Dedifferentiated amniotic fluid mesenchymal stem cell (primary cell): ENCODE results near the gene CROCC.
A peak's percentile ranks its signal among the peaks of the same experiment; 100 is the strongest.

Experiments used
- DNase-seq: peaks from one replicate; pipeline ENCODE4 v3.0.0-alpha.2; 2016; ENCODE audit errors: extremely low spot score

CROCC gene

GRCh38 chr1:16986560-16986959 lies 64.8 kb downstream of the CROCC start:
- no peak for DNase-seq

- DNase-seq = no peak
Measured at GRCh38 chr1:16986962-16987361, 65.2 kb downstream of the CROCC start.

DNA sequence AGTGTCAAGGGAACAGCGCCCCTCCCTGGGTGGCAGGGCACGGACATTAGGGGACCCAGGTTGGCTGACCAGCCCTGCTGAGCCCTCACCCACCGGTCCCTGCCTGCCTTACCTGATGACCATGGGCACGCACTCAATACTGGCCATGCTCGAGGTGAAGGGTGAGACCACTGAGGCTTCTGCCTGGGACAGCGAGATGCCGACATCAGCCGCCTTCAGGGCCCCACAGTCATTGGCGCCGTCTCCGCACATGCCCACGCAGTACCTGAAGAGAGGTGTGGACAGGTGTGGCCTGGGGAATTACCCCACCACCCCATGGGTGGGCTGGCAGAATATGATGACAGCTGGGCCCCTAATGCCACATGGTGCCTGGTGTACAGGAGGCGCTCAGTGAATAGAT lies 66.5 kb downstream of the CROCC start:
- DNase-seq = no peak

GRCh38 chr1:16989676-16990391 lies 68.1 kb downstream of the CROCC start:
- DNase-seq = no peak

- no peak for DNase-seq
Measured at GRCh38 chr1:16991571-16991970, 69.8 kb downstream of the CROCC start.

- no peak for DNase-seq
Measured at GRCh38 chr1:16992102-16992501, 70.4 kb downstream of the CROCC start.

DNA sequence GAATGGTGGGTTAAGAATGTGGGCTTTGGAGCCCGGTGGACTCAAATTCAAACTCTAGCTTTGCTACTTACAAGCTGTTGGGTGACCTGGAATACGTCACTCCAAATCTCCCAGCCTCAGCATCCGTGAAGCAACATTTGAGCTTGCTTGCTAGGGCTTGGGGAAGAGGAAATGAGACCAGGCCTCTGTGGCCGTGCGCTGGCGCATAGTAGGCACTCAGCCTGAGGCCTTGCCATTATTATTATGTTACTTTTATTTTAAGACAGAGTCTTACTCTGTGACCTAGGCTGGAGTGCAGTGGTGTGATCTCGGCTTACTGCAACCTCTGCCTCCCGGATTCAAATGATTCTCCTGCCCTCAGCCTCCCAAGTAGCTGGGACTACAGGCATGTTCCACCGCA lies 70.9 kb downstream of the CROCC start:
- DNase-seq = no peak

DNA sequence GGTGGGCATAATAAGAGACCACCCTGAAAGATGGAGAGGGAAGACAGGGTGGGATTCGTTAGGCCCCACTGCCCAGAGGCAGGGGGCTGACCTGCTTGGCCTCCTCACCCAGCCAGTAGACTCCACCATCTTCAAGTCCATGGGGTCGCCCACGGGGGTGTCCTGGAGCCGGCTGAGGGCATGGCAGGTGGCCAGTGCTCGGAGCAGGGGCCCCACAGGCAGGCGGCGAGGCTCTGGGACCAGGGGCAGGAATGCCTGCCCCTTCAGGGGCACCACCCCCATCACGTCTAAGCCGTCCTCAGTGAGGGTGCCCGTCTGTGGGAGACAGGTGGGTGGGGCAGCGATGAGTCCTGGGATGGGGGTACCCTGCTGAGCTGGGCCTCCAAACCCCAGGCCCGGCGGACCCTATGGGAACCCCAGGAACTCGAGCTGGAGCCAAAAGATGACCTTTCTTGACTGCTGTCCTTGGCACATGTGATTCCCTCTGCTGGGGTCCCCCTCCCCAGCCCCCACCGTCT lies 71.8 kb downstream of the CROCC start:
- DNase-seq = no peak

GRCh38 chr1:16996845-16997244 lies 75.1 kb downstream of the CROCC start:
- DNase-seq = no peak

DNA sequence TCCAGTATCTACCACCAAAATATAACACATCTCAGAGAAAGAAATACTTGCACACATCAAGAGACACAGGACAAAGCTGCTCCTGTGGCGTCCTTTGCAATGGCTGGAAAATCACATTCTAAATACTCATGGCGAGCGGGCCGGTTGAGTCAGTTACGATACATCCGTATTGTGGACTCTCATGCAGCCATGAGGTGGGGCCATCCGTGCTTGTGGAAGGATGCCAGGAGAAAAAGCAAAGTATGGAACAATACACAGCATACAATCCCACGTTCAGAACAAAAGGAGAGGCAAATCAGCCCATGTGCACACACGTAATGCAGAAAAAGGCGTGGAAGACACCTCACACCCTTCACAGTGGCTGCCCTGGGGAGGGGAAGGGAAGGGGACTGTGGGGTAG lies 76.9 kb downstream of the CROCC start:
- no peak for DNase-seq

DNA sequence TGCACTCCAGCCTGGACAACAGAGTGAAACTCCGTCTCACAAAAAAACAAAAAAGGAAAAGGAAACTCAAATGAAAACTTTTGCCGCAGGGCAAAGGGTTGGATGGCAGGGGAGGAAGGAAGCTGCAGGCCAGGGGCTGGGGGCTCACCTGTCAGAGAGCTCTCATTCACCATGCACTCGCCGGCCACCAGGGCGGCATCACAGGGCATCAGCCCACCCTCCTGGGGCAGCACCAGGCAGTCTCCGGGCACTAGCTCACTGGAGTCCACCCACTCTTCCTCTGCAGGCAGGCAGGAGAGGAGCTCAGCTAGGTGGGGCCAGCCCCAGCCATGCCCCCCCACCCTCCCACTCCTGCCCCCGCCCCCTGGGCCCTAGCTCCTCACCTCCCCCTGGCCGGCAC lies 78.1 kb downstream of the CROCC start:
- no peak for DNase-seq

- no peak for DNase-seq
Measured at GRCh38 chr1:17001760-17002523, 80.2 kb downstream of the CROCC start.

DNA sequence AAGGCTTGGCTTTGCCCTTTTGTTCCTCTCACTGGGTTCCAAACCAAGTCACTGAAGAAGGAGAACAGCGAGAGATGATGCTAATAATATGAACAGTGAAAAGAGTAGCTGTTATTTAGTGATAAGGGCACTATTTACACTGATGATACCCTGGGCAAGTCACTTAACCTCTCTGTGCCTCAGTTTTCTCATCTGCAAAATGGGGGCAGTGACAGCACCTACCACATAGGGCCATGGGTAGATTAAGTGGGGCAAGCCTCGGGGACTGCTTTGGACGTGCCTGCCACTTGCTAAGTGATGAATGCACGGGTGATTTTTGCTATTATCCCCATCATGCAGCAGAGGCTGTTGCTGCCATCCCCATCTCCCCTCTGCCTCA lies 80.8 kb downstream of the CROCC start:
- DNase-seq = no peak

DNA sequence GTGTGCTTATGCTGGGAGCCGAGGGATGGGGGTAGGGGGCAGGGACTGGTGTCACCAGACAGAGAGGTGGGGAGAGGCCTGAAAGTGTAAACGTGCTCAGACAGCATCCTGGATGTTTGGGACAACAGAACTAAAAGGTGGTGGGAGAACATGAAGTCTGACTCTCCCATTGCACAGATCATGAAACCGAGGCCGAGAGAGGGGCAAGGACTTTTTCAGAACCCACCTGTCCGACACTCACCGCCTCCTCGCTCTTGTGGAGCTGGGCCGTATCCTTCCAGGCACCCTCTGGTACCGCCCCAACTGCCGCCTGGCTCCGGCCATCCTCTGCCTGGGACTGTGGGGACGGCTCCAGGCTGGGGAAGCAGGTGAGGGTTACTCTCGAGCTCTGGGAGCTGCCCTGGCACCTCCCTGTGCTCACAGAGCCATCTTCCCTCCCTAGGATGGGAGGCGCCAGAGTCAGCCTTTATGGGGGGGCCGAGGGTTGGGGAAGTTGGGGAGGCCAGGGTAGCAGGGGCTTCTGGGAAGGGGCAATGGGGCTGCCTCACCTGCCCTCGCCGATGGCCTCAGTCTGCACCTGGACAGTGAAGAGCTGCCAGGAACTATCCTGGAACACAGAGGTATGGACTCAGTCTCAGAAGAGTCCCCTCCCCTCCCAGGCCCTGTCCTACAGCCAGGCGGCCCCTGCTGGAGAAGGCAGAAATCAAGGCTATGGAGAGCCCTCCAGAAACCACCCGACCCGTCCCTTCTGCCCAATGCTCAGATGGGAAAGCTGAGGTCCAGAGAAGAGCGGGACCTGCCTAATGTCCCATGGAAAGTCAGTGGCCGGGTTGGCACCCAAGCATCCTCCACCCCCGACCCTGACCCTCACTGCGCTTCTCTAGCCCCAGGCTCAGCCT lies 83.0 kb downstream of the CROCC start:
- DNase-seq = no peak

DNA sequence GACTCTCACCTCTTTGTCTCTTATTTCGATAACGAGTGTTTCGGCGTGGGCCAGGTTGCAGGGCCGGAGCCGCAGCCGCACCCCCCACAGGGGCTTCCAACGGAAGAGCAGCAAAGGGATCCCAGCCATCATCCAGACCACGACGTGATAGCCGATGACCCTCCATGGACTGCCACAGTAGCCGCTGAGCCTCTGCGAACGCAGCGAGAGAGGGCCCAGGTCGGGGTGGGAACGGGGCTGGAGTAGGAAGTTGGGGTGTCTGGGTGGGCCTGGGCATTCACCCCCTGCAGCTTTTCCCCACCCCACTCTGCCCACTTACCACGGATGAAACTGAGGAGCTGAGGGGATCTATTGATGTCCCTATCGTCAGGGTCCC lies 83.6 kb downstream of the CROCC start:
- no peak for DNase-seq

- no peak for DNase-seq
Measured at GRCh38 chr1:17007121-17007520, 85.4 kb downstream of the CROCC start.

DNA sequence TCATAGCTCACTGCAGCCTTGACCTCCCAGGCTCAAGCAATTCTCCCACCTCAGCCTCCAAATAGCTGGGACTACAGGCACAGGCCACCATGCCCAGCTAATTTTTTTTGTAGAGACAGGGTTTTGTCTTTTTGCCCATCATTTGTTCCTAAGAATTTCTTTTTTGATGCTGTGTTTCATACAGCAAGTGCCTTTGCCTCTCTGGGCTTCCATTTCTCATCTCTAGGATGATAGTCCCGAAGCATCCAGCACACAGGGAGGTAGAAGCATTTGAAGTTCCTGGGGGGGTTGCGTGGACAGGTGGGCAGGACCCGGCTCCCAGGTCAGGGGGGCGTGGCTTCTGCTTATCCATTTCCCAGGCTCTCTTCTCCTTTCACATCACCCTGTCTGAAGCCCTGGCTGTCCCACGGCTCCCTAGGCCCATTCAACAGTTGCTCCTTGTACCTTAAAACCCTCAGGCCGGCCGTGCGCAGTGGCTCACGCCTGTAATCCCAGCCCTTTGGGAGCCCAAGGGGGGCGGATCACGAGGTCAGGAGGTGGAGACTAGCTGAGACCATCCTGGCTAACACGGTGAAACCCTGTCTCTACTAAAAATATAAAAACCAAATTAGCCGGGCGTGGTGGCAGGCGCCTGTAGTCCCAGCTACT lies 86.6 kb downstream of the CROCC start:
- DNase-seq = no peak

GRCh38 chr1:17009706-17010105 lies 88.0 kb downstream of the CROCC start:
- no peak for DNase-seq

DNA sequence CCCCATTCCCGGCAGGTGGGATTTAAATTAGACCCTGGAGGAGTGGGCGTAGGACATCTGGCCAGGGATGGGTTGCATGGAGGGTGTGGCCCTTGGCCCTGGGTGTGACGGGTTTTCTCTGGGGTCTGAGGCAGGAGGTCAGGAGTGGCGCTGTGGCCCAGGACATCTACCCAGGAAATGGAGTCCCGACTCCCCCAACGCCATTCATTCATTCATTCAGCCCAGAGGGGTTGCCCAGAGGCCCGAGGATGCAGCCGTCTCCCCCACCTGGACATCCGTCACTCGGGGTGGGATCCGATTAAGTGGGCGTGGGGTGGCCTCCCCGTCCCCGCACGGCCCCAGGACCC lies 89.3 kb downstream of the CROCC start:
- no peak for DNase-seq

DNA sequence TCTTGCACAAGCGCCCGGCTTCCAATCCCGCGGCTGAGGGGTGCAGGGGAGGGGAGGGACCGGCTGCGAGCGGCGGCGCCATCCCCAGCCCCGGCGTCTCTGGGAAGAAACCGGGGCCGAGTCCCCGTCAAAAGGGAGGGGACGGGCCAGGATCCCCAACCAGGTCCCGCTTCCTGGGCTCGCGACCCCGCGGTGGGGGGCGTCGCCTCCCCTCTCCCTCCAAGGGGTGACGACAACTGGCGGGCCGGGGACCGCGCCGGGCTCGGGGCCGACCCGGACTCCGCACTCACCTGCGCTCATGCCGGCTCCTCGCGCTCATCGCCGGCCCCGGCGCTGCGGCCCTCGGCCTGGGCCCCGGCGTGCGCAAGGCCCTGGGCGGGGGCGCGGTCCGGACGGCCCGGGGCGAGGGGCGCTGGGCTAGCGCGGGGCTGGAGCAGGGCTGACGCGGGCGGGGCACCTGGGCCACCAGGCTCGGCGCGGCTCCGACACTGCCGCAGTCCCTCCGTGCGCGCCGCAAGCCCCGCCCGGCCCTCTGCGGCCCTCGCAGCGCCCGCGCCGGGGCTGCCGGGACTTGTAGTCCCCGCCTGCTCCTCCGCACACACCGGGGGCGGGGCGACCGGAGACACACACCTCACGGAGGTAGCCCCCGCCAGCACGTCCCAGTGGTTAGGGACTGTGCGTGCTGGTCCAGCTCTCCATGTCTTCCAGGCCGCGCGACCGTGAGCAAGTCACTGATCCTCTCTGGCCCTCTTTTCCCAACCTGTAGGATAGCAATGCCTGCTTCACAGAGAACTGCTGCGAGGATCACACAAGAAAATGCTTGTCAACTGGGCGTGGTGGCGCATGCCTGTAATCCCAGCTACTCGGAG lies 89.9 kb downstream of the CROCC start, which contains the start of gene ATP13A2:
TSS of gene ATP13A2 (minus strand) at position 490 of the 869 bp plus-strand sequence. CDS start at position 300, 190 bp downstream.
- DNase-seq = peak; percentile 42
